ENCODE measurements around the gene MADD.

Gene MADD

DNA sequence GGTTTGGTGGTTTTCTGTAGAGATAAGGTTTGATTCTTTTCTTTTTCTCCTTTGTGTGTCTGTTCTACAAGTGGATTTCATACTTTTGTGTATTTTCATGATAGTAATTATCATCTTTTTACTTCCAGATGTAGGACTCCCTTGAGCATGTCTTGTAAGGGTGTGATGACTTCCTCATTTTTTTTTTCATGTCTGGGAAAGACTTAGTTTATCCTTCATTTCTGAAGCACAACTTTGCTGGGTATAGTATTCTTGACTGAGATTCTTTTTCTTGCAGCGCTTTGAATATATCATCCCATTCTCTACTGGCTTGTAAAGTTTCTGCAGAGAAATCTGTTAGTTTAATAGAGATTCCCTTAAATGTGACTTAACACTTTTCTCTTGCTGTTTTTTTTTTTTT lies 32.9 kb downstream of the MADD start:
- Histone ChIP-seq H3K27me3 (ENCODE audit: insufficient read depth, poor library complexity, severe bottlenecking) (no peaks in the 10 kb centered on the region), H3K27ac (replicated peaks) (no peak overlapping the region), H3K4me3 (replicated peaks; ENCODE audit: insufficient read depth, low read length) (no peak overlapping the region)
- no peak for DNase-seq (ENCODE audit: low read depth in 1 of 2, low spot score in 1 of 2)
- TF ChIP-seq SPI1 (IDR thresholded peaks at IDR 0.05; ENCODE audit: borderline replicate concordance, low read depth) (peak; percentile 67), CTCF (IDR thresholded peaks at IDR 0.05; ENCODE audit: insufficient read depth, low read length) (no peak), POLR2AphosphoS5 (IDR thresholded peaks at IDR 0.05; ENCODE audit: low read depth) (no peak), GABPA (IDR thresholded peaks at IDR 0.05; ENCODE audit: low read depth) (no peak)
- TF ChIP-seq, protein P1, sequence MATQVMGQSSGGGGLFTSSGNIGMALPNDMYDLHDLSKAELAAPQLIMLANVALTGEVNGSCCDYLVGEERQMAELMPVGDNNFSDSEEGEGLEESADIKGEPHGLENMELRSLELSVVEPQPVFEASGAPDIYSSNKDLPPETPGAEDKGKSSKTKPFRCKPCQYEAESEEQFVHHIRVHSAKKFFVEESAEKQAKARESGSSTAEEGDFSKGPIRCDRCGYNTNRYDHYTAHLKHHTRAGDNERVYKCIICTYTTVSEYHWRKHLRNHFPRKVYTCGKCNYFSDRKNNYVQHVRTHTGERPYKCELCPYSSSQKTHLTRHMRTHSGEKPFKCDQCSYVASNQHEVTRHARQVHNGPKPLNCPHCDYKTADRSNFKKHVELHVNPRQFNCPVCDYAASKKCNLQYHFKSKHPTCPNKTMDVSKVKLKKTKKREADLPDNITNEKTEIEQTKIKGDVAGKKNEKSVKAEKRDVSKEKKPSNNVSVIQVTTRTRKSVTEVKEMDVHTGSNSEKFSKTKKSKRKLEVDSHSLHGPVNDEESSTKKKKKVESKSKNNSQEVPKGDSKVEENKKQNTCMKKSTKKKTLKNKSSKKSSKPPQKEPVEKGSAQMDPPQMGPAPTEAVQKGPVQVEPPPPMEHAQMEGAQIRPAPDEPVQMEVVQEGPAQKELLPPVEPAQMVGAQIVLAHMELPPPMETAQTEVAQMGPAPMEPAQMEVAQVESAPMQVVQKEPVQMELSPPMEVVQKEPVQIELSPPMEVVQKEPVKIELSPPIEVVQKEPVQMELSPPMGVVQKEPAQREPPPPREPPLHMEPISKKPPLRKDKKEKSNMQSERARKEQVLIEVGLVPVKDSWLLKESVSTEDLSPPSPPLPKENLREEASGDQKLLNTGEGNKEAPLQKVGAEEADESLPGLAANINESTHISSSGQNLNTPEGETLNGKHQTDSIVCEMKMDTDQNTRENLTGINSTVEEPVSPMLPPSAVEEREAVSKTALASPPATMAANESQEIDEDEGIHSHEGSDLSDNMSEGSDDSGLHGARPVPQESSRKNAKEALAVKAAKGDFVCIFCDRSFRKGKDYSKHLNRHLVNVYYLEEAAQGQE (IDR thresholded peaks at IDR 0.05; ENCODE audit: insufficient replicate concordance, low read depth): no peak

GRCh38 chr11:47305734-47306483 lies 36.0 kb downstream of the MADD start:
- H3K27ac ChIP-seq (replicated peaks): no peak overlapping the region

GRCh38 chr11:47306484-47306844 lies 36.5 kb downstream of the MADD start:
- no peak for DNase-seq (ENCODE audit: low read depth in 1 of 2, low spot score in 1 of 2)
- Histone ChIP-seq H3K27ac (replicated peaks) (no peak overlapping the region), H3K4me3 (replicated peaks; ENCODE audit: insufficient read depth, low read length) (no peak overlapping the region), H3K27me3 (ENCODE audit: insufficient read depth, poor library complexity, severe bottlenecking) (no peaks in the 10 kb centered on the region)
- TF ChIP-seq SPI1 (IDR thresholded peaks at IDR 0.05; ENCODE audit: borderline replicate concordance, low read depth) (no peak), GABPA (IDR thresholded peaks at IDR 0.05; ENCODE audit: low read depth) (no peak), POLR2AphosphoS5 (IDR thresholded peaks at IDR 0.05; ENCODE audit: low read depth) (no peak), CTCF (IDR thresholded peaks at IDR 0.05; ENCODE audit: insufficient read depth, low read length) (no peak)
- TF ChIP-seq, protein P1 (IDR thresholded peaks at IDR 0.05; ENCODE audit: insufficient replicate concordance, low read depth): no peak

More at GRCh38 chr11:47305734-47306483, 36.0 kb downstream of the MADD start:
- no peak for TF ChIP-seq SPI1 (IDR thresholded peaks at IDR 0.05; ENCODE audit: borderline replicate concordance, low read depth)
- TF ChIP-seq, protein P1 (IDR thresholded peaks at IDR 0.05; ENCODE audit: insufficient replicate concordance, low read depth): no peak
- no peak for TF ChIP-seq POLR2AphosphoS5 (IDR thresholded peaks at IDR 0.05; ENCODE audit: low read depth)
- TF ChIP-seq CTCF (IDR thresholded peaks at IDR 0.05; ENCODE audit: insufficient read depth, low read length): no peak
- TF ChIP-seq GABPA (IDR thresholded peaks at IDR 0.05; ENCODE audit: low read depth): no peak
- no peak overlapping the region for H3K4me3 ChIP-seq (replicated peaks; ENCODE audit: insufficient read depth, low read length)
- no peaks in the 10 kb centered on the region for H3K27me3 ChIP-seq (ENCODE audit: insufficient read depth, poor library complexity, severe bottlenecking)
- no peak for DNase-seq (ENCODE audit: low read depth in 1 of 2, low spot score in 1 of 2)
